A549 treated with GW870086 at 1 μM for 4 hours (cell line): ENCODE measurements around the gene KLHL15. TPM values are rescaled to one million over a fixed set of nuclear protein-coding genes. Genes with fewer than 3 reads are reported as not detected.

ENCODE experiments used
- total RNA-seq: library from RNA; stranded (reverse); fragments of 200-300 nt; extraction: Qiagen RNA extraction; gene quantifications from 5 replicates; pipeline ENCODE4 v1.2.3, GENCODE V29; 2022; ENCODE audit warnings: low read depth

The KLHL15 gene, protein sequence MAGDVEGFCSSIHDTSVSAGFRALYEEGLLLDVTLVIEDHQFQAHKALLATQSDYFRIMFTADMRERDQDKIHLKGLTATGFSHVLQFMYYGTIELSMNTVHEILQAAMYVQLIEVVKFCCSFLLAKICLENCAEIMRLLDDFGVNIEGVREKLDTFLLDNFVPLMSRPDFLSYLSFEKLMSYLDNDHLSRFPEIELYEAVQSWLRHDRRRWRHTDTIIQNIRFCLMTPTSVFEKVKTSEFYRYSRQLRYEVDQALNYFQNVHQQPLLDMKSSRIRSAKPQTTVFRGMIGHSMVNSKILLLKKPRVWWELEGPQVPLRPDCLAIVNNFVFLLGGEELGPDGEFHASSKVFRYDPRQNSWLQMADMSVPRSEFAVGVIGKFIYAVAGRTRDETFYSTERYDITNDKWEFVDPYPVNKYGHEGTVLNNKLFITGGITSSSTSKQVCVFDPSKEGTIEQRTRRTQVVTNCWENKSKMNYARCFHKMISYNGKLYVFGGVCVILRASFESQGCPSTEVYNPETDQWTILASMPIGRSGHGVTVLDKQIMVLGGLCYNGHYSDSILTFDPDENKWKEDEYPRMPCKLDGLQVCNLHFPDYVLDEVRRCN
- 3.4 to 4.6 TPM (median 3.7 TPM) in 5 replicates for total RNA-seq

DNA sequence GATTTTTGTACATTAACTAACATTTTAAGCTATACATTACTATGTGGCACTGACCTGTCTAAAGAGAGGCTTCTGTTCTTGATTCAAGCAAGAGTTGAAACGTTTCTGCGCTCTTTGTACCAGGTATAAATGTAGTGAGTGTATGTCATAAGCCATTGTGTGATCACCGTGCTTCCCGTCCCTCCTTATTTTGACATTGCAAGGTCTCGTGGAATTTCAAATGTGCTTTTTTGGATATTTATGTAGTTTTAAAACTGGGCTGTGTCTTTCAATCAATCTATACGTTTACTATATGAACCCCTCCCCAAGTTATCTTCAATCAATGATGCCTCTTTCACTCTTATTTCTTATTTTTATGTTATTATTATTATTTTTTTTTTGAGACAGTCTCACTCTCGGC is at the start of gene KLHL15:
Gene KLHL15, minus strand, starts transcription at position 101 of the 400 bp plus-strand sequence. CDS start 20,493 bp downstream, outside the sequence.

DNA sequence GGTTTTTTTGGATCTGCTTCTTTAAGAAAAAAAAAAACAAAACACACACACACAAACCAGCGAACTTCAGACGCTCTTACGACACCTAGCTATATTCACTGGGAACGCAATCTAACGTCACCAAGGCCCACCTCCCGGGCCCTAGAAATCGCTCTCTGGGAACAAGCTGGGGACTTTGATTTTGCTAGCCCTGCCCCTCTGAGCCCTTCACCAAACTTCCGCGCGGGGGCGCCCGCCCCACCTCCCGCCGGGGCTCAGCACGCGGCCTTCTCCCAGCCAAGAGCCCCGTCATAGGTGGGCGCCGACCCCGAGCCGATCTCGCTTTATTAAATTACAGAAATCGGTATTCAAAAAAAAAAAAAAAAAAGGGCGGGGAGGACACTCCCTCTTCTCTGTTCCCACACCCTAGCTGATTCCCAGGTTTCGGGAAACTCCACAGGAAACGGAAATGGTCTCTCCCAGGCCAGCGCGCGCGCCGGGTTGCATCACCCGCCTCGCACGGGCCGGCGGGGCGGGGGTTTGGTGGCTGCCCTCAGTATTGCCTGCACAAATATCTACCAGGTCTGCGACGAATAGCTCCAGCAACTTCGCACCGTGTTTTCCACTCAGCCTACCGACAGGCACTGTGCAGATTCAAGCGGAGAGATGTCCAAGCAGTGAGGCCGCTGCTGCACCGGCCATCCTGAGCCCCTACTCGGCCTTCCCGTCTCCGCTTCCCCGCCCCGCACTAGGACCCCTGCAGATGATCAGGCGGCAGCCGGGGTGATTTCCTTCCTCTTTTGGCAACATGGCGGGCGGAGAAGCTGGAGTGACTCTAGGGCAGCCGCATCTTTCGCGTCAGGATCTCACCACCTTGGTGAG is 27.4 kb upstream of the KLHL15 start, which contains the start of gene EIF2S3:
Gene EIF2S3, plus strand, starts transcription at position 775 of the 861 bp plus-strand sequence. Its CDS starts 13 bp downstream, at position 788.

Other genes starting within 250 kb of the KLHL15 start
- 345 to 477 TPM (median 435 TPM) in 5 replicates for gene SAT1, start 244.0 kb downstream of the KLHL15 start, total RNA-seq
- gene APOO, start 119.2 kb downstream of the KLHL15 start, total RNA-seq = 28.1 to 38.0 TPM (median 32.9 TPM) in 5 replicates
- 0.07 to 0.19 TPM (median 0.11 TPM) in 4 of 5 replicates, not detected in the other for gene CXorf58, start 119.2 kb downstream of the KLHL15 start, total RNA-seq
- 119 to 195 TPM (median 140 TPM) in 5 replicates for gene EIF2S3, start 27.8 kb upstream of the KLHL15 start, total RNA-seq
- 7.7 to 10.5 TPM (median 9.2 TPM) in 5 replicates for gene ZFX, start 122.5 kb upstream of the KLHL15 start, total RNA-seq